Prostate gland (tissue), 2 donors: ENCODE data around the gene NOP53. TPM values are rescaled to one million over a fixed set of nuclear protein-coding genes. Genes with fewer than 3 reads are reported as not detected.
"Not testable (repeated sequence)": the region's sequence is repeated elsewhere in the genome, so short reads cannot be mapped to it uniquely, and the experiment has no call there.

ENCODE experiments used
- DNase-seq: peaks from one replicate; pipeline ENCODE4 v3.0.0-alpha.2; 2019; ENCODE audit warnings: low spot score
- H3K27ac ChIP-seq, 2 donors: fragments of 200-600 bp; sonication (generic); 2 replicates each; pipeline ENCODE4 v1.5.1; 2017 to 2019
- H3K27me3 ChIP-seq: fragments of 200-600 bp; sonication (generic); replicated peaks from 2 replicates; pipeline ENCODE4 v1.5.1; 2019; ENCODE audit not compliant: insufficient read depth
- H3K36me3 ChIP-seq, 2 donors: fragments of 200-600 bp; sonication (generic); 1 replicate in 1 of 2; 2 replicates in 1 of 2; pipeline versions ENCODE4 v1.5.1 to v1.8.1; 2017 to 2019
- H3K4me1 ChIP-seq: fragments of 200-600 bp; sonication (generic); replicated peaks from 2 replicates; pipeline ENCODE4 v1.5.1; 2019
- H3K4me3 ChIP-seq, 2 donors: fragments of 200-600 bp; sonication (generic); 2 replicates each; pipeline ENCODE4 v1.5.1; 2017 to 2019
- H3K9me3 ChIP-seq: fragments of 200-600 bp; sonication (generic); 2 replicates; pipeline ENCODE4 v1.5.1; 2017
- POLR2A ChIP-seq: fragments of 450-650 bp; IDR thresholded peaks from one replicate; pipeline ENCODE4 v1.6.1; 2016; ENCODE audit warnings: antibody characterized with exemption, mild to moderate bottlenecking
- POLR2AphosphoS5 ChIP-seq: sonication (generic); formaldehyde crosslinking; IDR thresholded peaks from one replicate; pipeline ENCODE4 v1.6.1; 2017; ENCODE audit warnings: antibody characterized with exemption
- WGBS: methylation state at CpG from one replicate; pipeline ENCODE4 v1.1.5; 2018; 5-methylcytosine and 5-hydroxymethylcytosine counted together
- intact Hi-C: fragments of 100-400 bp; cut with DNase I; formaldehyde crosslinking; loops from one replicate; pipeline ENCODE4 v1.14.2; 2022
- total RNA-seq, 2 donors: library from RNA; depleted of rRNA; stranded (reverse); fragments of >200 nt; gene quantifications; one replicate each; pipeline ENCODE4 v1.1.0, GENCODE V29; 2016
- TF ChIP-seq, protein P1 (sequence below), 4 experiments: fragments of 200-600 bp in 2 of 4; fragments of 450-650 bp in 2 of 4; sonication (generic) in 2 of 4; IDR thresholded peaks; 1 replicate in 3 of 4; 2 replicates in 1 of 4; pipeline ENCODE4 v1.5.1; 2016 to 2019; ENCODE audit warnings: antibody characterized with exemption in 4 of 4, mild to moderate bottlenecking in 2 of 4, moderate library complexity in 2 of 4

Gene NOP53
- total RNA-seq, 2 donors from 2014 or later: 465 to 586 TPM

DNA sequence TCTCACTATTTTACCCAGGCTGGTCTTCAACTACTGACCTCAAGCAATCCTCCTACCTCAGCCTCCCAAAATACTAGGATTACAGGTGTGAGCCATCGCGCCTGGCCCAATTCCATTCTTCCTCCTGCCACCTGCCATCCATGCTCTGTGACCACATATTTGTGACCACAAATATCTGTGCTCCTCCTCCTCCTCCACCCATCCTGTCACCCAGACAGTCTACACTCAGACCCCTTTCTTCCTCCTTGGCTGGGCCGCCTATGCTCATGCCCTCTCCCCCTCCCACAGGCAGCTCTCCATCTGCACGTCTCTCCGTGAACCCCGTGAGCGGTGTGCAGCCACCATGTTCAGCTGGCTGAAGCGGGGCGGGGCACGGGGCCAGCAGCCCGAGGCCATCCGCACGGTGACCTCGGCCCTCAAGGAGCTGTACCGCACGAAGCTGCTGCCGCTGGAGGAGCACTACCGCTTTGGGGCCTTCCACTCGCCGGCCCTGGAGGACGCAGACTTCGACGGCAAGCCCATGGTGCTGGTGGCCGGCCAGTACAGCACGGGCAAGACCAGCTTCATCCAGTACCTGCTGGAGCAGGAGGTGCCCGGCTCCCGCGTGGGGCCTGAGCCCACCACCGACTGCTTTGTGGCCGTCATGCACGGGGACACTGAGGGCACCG, 28.9 kb upstream of the NOP53 start:
- no peaks in the 10 kb centered on the region for H3K4me1 ChIP-seq
- H3K36me3 ChIP-seq: no peaks in the 10 kb centered on the region
- no peak overlapping the region for H3K4me3 ChIP-seq
- DNase-seq: no peak
- peak overlapping the region in 1 of 2 donors; percentile 19 for H3K27ac ChIP-seq
- intact Hi-C loops: loop anchor here (5.0 kb wide), 1 partner anchor 61 kb away; the partner anchor contains the start of gene SELENOW
- TF ChIP-seq POLR2AphosphoS5: no peak
- TF ChIP-seq, protein P1, sequence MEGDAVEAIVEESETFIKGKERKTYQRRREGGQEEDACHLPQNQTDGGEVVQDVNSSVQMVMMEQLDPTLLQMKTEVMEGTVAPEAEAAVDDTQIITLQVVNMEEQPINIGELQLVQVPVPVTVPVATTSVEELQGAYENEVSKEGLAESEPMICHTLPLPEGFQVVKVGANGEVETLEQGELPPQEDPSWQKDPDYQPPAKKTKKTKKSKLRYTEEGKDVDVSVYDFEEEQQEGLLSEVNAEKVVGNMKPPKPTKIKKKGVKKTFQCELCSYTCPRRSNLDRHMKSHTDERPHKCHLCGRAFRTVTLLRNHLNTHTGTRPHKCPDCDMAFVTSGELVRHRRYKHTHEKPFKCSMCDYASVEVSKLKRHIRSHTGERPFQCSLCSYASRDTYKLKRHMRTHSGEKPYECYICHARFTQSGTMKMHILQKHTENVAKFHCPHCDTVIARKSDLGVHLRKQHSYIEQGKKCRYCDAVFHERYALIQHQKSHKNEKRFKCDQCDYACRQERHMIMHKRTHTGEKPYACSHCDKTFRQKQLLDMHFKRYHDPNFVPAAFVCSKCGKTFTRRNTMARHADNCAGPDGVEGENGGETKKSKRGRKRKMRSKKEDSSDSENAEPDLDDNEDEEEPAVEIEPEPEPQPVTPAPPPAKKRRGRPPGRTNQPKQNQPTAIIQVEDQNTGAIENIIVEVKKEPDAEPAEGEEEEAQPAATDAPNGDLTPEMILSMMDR (IDR thresholded peaks at IDR 0.05): no peak
- TF ChIP-seq POLR2A: no peak
- no peaks in the 10 kb centered on the region for H3K27me3 ChIP-seq
- 67% methylated on average over 30 of the region's 32 CpGs for WGBS
- H3K9me3 ChIP-seq: no peaks in the 10 kb centered on the region

GRCh38 chr19:47718415-47719046, 26.8 kb upstream of the NOP53 start:
- intact Hi-C loops: loop anchor here (5.0 kb wide), 1 partner anchor 59 kb away; the partner anchor contains the start of gene SELENOW
- not testable (repeated sequence) for H3K4me3 ChIP-seq, DNase-seq, H3K36me3 ChIP-seq, H3K27me3 ChIP-seq, H3K9me3 ChIP-seq, H3K4me1 ChIP-seq
- 57% methylated on average over 11 of the region's 11 CpGs for WGBS
- H3K27ac ChIP-seq: peak overlapping the region; percentile 86 to 90

GRCh38 chr19:47719047-47719859, 26.1 kb upstream of the NOP53 start:
- H3K9me3 ChIP-seq: no peaks in the 10 kb centered on the region
- 10% methylated on average over 25 of the region's 26 CpGs for WGBS
- no peaks in the 10 kb centered on the region for H3K4me1 ChIP-seq
- TF ChIP-seq POLR2A: peak; percentile 51
- peak; percentile 89 for TF ChIP-seq POLR2AphosphoS5
- TF ChIP-seq, protein P1 (IDR thresholded peaks at IDR 0.05): no peak
- peak; percentile 76 for DNase-seq
- H3K27me3 ChIP-seq: no peaks in the 10 kb centered on the region
- peak overlapping the region; percentile 2 to 6 for H3K4me3 ChIP-seq
- no peaks in the 10 kb centered on the region for H3K36me3 ChIP-seq
- intact Hi-C loops: loop anchor here (5.0 kb wide), 1 partner anchor 58 kb away; the partner anchor contains the start of gene SELENOW
- peak overlapping the region; percentile 86 to 90 for H3K27ac ChIP-seq

- TF ChIP-seq POLR2A: no peak
- TF ChIP-seq POLR2AphosphoS5: no peak
- TF ChIP-seq, protein P1 (IDR thresholded peaks at IDR 0.05): no peak
- H3K36me3 ChIP-seq: no peaks in the 10 kb centered on the region
- H3K9me3 ChIP-seq: no peaks in the 10 kb centered on the region
- peak overlapping the region in 1 of 2 donors; percentile 86 for H3K27ac ChIP-seq
- no peaks in the 10 kb centered on the region for H3K27me3 ChIP-seq
- no peak for DNase-seq
- 79% methylated on average over 14 of the region's 14 CpGs for WGBS
- no peaks in the 10 kb centered on the region for H3K4me1 ChIP-seq
- no peak overlapping the region for H3K4me3 ChIP-seq
- intact Hi-C loops: no loop called here
These were observed 24.5 kb upstream of the NOP53 start for GRCh38 chr19:47720669-47721422.

- H3K27ac ChIP-seq: peak overlapping the region; percentile 51
- intact Hi-C loops: no loop called here
- H3K4me3 ChIP-seq: no peak overlapping the region
- TF ChIP-seq, protein P1 (IDR thresholded peaks at IDR 0.05): no peak
- TF ChIP-seq POLR2A (no peak), POLR2AphosphoS5 (no peak)
- DNase-seq: no peak
- no peaks in the 10 kb centered on the region for H3K27me3 ChIP-seq
- H3K36me3 ChIP-seq: no peaks in the 10 kb centered on the region
- H3K9me3 ChIP-seq: no peaks in the 10 kb centered on the region
- 38% methylated on average over 7 of the region's 7 CpGs for WGBS
- no peaks in the 10 kb centered on the region for H3K4me1 ChIP-seq
These were observed 21.8 kb upstream of the NOP53 start for GRCh38 chr19:47723581-47723940.
